Left hindlimb (tissue), 1 donor: Measurements from ENCODE around the gene MCAT.

Experiments
- DNase-seq: peaks from one replicate; pipeline ENCODE4 v3.0.0-alpha.2; 2018

MCAT gene

GRCh38 chr22:43172191-43172590, 29.0 kb upstream of the MCAT start:
- DNase-seq: no peak

- DNase-seq: no peak
Observed at GRCh38 chr22:43171607-43172006, 28.4 kb upstream of the MCAT start.

GRCh38 chr22:43171019-43171491, 27.9 kb upstream of the MCAT start:
- DNase-seq: no peak

- DNase-seq: no peak
Observed at GRCh38 chr22:43170131-43170480, 26.9 kb upstream of the MCAT start.

GRCh38 chr22:43169310-43170130, 26.3 kb upstream of the MCAT start:
- DNase-seq: no peak

GRCh38 chr22:43168471-43169309, 25.5 kb upstream of the MCAT start:
- peak; percentile 70 for DNase-seq

GRCh38 chr22:43167001-43167589, 23.9 kb upstream of the MCAT start:
- no peak for DNase-seq

GRCh38 chr22:43166132-43166930, 23.1 kb upstream of the MCAT start:
- DNase-seq: no peak

- no peak for DNase-seq
Observed at GRCh38 chr22:43164636-43165035, 21.4 kb upstream of the MCAT start.

GRCh38 chr22:43163241-43163795, 20.1 kb upstream of the MCAT start:
- DNase-seq: no peak

- no peak for DNase-seq
Observed at GRCh38 chr22:43162412-43163150, 19.4 kb upstream of the MCAT start.

- no peak for DNase-seq
Observed at GRCh38 chr22:43160497-43161126, 17.4 kb upstream of the MCAT start.

- DNase-seq: no peak
Observed at GRCh38 chr22:43159484-43160178, 16.4 kb upstream of the MCAT start.

- DNase-seq: no peak
Observed at GRCh38 chr22:43158778-43159483, 15.7 kb upstream of the MCAT start.

GRCh38 chr22:43157874-43158546, 14.8 kb upstream of the MCAT start:
- no peak for DNase-seq

- DNase-seq: no peak
Observed at GRCh38 chr22:43156413-43156812, 13.2 kb upstream of the MCAT start.

GRCh38 chr22:43155789-43156188, 12.6 kb upstream of the MCAT start:
- DNase-seq: no peak

- DNase-seq: no peak
Observed at GRCh38 chr22:43154887-43155536, 11.8 kb upstream of the MCAT start.

- DNase-seq: no peak
Observed at GRCh38 chr22:43153899-43154298, 10.7 kb upstream of the MCAT start.
